SKM-1 treated with dmso at 0.1 percent for 144 hours (cell line): ENCODE data around the gene MCU.
A peak's percentile ranks its signal among the peaks of the same experiment; 100 is the strongest.
"Not testable (repeated sequence)": the region's sequence is repeated elsewhere in the genome, so short reads cannot be mapped to it uniquely, and the experiment has no call there.

Experiments
- DNase-seq: peaks from one replicate; lab custom pipeline; 2025; ENCODE audit not compliant: unreplicated experiment; lab: John Stamatoyannopoulos, UW

MCU gene

DNA sequence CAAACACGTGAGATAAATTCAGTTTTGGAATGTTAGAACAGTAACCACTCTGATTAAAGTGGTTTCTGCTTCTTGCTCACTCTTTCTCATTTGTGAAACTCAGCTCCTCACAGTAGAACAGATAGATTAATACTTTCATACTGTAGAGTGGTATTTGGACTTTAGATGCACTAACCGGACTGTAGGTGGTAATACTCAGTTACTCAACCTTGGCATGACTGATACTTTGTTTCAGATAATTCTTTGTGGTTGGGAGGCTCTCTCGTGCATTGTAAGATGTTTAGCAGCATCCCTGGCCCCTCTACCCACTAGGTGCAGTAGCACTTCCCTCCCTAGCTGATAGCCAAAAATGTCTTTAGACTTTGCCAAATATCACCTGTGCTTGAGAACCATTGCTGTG, 37.6 kb downstream of the MCU start:
- DNase-seq: no peak

DNA sequence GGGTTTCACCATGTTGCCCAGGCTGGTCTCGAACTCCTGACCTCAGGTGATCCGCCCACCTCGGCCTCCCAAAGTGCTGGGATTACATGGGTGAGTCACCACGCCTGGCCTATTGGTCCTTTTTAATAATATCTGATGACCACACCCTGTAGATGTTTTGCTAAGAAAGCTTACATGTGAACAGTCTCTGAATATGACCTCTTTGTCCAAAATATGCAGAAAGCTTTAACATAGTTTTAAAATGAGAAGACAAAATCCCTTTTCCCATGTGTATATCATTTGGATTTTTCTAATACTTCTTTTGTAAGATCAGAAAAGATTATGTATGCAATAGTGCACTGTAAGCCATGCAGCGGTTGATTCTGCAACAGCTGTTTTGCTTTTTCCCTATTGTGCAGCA, 38.5 kb downstream of the MCU start:
- no peak for DNase-seq

DNA sequence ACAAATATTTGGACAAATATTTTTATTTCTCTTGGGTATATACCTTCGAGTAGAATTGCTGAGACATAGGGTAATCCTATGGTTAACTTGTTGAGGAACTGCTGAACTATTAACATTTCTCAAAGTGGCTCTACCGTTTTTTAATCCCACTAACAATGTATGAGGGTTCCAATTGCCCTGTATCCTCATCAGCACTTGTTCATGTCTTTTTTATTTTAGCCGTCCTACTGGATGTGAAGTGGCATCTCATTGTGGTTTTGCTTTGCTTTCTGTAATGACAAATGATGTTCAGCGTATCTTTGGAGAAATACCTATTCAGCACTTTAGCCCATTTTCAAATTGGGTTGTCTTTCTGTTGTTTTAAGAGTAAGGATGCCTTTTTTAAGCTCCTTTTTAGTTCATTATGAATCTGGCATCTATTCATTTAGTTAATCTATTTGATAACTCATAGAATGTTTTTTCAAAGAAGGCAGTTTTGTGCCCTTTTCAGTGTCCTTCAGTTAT, 40.0 kb downstream of the MCU start:
- no peak for DNase-seq

DNA sequence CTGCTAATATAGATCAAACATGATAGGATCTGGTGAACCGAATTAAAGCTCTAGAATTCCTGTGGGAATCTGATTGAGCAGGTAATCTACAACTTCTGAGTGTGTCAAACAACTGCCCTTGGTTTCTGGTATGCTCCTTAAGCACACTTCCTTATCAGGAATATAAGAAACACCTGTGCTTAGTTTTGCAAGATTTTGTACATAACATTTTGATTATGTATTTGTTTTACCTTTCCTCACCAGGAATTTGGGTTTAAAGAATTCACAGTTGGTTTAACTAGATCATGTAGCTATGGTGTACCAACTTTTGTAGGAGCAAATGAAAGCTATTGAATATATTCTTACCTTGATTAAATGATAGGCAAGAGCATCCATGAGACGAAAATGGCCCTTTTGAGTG, 40.6 kb downstream of the MCU start:
- no peak for DNase-seq

DNA sequence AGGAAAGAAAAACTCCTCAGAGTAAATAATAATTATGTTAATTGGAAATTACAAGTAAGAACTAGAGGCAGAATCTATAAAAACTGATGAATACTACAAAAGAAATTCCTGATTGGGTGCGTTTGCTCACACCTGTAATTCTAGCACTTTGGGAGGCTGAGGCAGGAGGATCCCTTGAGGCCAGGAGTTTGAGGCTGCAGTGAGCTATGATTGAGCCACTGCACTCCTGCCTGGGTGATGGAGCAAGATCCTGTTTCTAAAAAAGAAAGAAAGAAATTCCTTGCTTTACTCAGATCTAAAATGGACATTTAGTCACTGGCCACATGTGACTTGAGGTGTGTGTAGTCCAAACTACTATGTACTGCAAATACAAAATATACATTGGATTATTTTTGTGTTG, 42.0 kb downstream of the MCU start:
- DNase-seq: no peak

DNA sequence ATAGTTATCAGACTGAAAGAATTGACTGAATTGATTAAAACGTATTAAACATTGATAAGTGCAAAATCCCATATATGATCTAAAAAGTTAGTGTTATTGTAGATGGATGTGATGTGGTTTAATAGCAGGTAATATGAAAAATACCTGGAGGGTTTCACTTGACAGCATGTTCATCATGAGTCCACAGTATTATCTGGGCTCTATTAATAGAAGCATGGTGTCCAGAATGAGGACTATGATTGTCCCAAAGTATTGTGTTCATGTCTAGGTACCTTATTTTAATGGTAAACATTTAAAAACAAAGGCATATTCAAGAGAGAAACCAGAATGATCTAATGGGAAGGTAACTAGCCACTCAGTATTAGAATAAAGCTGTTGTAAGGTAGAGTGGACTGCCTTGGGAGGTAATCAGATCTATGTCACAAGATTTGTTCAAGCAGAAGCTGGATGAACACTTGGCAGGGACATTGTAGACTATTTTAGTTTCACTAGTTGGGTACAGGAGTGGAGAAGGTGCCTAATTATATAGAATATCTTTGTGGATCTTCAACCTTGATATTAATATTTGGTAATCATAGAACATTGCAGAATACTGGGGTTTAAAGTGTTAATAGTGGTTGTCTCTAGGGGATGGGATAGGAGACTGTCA, 43.5 kb downstream of the MCU start:
- no peak for DNase-seq

DNA sequence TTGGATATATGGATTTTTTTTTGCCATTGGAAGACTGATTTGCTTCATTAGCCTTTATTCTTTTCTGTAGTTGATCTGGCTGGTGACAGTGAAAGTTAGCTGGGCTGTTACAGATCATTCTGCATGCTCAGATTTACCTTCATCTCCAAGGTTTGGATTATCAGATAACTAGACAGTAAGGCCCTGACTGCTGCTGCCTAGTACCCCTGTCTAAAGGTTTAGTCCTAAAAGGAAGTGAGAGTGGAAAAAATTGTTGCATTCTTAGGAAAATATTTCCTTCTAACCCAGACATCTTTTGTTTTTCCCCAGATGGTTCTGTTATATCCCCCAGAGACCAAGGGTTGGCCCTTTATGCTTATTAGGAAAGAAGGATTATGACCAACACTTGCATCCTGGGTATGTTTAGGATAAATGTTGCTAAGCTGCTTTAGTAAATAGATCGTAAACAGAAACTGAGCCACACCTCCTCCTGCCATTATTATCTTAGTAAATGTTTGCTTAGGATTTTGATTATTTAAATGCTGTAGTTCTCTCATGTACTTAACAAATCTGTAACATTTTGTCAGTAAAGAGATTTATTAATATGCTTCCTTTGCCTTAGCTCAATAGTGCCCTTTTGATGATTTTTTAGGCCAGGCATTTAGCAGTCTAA, 44.4 kb downstream of the MCU start:
- no peak for DNase-seq

DNA sequence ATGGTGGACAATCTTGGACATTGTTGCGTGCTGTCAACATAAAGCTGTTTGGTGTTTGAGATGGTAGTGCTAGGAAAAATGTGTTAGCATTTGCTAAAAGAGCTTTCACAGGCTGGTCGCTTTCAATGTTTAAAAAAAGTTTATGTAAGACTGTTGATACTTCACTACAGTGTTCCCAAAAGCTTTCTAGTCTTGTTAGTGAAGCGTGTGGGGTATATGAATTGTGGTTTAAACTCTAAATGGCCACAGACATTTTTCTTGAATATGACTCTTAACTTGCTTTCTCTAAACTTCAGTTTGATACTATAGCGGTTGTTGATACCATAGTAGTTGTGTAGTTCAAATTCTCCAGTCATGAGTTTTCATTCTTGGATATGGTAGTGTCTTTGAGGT, 44.9 kb downstream of the MCU start:
- DNase-seq: no peak

DNA sequence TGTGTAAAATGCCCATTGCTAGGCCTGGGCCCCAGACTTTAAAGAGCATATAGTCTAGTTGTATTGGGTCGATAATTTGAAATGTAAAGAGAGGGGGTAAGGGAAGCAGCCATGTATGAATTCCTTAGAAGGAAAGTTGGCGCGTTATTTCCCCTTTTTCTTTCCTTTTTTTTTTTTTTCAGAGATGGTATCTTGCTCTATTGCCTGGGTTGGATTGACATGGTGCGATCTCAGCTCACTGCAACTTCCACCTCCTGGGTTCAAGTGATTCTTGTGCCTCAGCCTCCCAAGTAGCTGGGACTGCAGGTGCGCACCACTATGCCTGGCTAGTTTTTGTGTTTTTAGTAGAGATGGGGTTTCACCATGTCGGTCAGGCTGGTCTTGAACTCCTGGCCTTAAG, 45.4 kb downstream of the MCU start:
- DNase-seq: not testable (repeated sequence)

DNA sequence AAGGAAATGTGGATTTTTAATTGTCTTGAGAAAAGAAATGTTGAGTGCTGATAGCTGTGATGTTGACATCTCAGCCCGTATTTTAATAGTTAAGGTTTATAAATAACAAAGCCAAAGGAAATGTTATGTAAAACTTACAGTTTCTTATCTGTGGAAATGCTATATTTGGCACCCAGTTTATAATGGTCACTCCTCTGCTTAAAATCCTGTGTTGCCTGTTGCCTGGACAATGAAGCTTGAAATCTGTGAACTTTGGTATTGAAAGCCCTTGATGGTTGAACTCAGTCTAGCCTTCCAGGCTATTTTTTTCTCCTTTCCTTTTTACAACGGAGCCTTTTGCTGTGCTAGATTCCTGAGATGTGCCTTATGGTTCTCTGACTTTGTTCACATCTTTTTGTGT, 46.5 kb downstream of the MCU start:
- no peak for DNase-seq

DNA sequence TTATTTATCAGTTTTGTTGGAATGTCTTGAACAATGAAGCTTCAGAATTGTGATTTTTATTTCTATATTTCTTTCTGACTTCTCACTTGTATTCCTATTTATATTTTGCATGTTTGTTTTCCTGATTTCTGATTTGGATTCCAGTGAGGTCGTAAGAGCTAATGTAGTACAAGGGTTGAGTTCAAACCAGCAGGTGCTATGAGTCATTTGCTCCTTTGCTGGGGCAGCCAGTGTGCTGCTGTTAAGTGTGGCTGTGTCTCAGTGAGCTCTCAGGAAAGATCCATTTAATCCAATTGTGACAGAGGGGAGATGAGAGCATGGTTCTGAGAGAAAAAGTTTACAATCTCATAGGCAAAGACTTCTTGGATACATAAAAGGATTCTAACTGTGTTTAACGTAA, 48.6 kb downstream of the MCU start:
- peak; percentile 7 for DNase-seq

DNA sequence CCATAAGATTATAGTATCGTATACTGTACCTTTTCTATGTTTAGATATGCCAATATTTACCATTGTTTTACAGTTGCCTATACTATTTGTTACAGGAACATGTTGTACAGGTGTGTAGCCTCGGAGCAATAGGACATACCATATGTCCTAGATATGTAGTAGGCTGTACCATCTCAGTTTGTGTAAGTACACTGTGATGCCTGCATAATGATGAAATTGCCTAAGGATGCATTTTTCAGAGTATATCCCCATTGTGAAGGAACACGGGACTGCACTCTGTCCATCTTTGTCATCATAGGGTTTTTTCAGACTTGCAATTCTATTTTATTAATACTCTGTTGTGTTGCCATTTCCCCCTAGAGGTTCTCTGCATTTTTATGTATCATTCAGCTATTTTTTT, 50.1 kb downstream of the MCU start:
- no peak for DNase-seq

DNA sequence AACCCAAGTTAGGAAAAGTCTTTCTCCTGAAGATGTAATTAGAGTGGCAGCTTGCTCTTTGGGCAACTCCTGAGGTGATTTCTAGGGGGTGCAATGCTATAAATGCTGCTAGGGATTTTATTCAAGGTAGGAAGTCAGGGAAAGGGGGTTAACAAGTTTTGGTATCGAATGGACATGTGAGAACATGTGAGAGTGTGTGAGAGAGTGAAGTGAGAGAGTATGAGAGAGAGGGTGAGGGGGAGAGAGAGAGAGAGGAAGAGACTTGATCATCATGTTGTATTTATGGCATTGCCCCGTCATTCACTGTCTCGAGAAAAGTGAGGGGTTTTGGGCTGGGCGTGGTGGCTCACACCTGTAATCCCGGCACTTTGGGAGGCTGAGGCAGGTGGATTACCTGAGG, 50.9 kb downstream of the MCU start:
- DNase-seq: no peak

DNA sequence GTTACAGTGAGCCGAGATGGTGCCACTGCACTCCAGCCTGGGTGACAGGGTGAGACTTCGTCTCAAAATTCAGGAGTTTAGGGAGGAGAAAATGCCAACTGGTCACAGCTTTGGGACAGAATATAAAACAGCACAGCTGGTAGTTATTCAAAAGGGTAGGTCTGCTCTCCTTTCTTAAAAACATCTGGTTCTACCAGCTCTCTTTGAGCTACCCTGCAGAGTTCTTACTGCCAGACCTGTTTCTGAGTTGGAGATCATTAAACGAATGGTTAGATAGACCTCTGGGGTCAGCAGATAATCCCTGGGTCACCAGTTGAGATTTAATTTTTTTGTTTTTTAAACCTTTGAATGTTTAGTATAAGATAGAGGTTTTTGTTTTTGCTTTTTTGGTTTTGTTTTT, 52.6 kb downstream of the MCU start:
- DNase-seq: no peak

DNA sequence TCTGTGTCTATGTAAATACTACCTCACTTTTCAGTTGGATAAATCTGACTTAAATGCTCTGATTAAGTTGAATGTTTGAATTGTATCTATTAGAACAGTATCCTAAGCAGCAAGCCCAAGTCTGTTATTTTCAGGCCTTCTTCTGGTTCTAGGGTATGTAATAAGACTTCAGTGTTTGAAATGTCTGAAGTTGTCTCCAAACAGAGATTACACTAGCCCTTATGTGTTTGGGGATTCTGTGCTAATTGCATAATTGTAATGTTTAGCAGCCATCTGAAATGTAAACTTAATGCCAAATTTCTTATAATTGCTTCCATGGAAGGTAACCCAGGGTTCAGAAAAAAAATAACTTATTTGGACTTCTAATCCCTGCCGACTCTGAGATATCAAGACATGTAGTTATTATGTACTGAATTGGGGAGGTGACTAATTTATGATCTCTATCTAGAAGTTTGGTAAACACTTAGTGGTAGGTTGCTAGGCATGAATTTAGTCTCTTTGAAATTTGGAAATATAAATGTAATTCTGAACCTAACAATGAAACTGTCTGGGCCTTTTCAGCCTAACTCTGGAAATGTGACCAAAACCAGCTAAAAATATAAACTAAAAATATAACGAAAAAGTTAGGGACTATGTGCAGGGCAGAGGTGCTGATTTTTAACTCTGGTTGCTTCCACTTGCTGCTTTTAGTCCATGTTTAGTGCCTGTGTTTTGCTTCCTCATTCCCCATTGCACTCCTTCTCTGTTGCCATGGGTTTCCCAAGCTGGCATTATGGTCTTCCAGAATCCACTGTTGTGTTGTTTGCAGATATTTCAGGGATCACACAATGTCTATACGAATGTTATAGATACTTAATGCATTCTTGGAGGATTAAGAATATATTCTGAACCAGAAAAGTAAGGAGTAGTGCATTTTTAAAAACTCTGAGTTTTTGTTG, 54.8 kb downstream of the MCU start:
- DNase-seq: no peak

DNA sequence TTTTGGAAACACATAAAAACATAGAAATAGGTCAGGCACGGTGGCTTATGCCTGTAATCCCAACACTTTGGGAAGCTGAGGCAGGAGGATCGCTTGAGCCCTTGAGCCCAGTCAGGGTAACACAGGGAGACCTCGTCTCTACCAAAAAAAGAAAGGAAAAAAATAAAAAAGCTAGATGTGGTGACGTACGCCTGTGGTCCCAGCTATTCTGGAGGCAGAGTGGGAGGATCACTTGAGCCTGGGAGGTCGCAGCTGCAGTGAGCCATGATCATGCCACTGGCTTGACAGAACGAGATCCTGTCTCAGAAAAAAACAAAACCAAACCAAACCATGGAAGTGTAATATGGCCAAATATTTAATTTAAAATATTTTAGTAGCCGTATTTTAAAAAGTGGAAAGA, 55.6 kb downstream of the MCU start:
- DNase-seq: no peak

DNA sequence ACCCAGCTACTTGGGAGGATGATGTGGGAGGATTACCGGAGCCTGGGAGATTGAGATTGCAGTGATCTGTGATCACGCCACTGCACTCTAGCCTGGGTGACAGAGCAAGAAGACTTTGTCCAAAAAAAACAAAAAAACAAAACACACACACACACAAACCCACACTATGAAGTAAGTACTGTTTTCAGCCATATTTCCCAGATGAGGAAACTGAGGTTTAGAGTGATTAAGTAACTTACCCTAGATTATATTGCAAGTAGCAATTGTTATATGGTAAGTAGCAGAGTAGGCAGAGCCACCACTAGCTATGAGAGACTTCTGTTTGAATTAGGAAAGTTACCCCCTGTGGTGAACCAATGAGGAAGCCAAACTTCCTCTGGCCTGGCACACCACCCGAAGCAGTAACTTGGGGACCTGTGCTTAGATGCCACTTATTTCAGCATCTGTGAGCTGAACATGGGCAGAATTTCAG, 61.9 kb downstream of the MCU start:
- DNase-seq: peak; percentile 87

DNA sequence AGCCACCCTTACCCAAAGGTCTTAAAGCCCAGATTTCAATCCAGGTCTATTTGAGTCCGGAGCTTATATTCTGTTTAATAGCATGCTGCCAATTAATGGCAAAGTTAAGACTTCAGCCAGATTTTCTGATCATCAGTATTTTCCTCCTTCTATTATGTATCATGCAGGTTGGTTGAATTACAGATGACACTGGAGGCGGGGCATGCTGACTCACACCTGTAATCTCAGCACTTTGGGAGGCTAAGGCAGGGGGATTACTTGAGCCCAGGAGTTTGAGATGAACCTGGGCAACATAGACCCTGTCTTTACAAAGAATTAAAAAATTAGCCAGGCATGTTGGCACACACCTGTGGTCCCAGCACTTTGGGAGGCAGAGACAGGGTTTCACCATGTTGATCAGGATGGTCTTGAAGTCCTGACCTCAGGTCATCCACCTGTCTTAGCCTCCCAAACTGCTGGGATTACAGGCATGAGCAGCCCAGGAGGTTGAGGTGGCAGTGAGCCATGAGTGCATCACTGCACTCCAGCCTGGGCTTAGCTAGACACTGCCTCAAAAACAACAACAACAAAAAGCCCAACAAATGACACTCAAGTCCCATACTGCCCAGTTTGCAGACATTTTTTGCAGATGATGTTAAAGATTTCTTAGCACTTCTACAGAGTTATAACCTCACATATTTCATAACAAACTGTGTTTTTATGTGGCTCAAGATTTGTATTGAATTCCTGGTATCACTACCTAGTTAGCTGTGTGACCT, 62.5 kb downstream of the MCU start:
- DNase-seq: no peak

DNA sequence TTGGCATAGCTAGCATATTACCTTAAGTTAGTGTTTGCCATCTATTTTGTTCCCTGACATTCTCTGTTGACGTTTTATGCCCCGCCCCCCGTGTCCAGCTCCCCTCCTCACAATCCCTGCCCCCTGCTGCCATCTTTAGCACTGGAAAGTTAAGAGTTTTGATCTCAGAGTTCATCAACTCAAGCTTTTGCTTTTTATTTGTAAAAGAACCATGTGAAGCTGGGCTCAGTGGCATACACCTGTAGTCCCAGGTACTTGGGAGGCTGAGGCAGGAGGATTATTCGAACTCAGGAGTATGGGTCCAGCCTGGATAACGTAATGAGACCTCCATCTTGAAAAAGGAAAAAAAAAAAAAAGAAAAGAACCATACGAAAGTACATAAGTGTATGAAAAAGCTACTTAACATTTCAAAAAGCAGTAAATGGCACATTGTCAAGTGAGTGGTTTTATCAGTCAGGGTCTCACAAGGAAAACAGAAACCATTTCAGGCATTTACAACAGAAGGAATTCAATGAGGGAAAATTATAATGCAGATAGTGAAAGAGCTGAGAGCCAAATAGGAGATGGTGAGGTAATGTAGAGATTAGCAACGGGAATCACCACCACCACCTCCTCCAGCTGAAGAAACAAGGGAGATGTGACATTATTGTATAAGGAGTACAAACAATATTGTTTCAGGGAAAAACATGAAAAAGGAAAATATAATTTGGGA, 64.9 kb downstream of the MCU start:
- DNase-seq: no peak

DNA sequence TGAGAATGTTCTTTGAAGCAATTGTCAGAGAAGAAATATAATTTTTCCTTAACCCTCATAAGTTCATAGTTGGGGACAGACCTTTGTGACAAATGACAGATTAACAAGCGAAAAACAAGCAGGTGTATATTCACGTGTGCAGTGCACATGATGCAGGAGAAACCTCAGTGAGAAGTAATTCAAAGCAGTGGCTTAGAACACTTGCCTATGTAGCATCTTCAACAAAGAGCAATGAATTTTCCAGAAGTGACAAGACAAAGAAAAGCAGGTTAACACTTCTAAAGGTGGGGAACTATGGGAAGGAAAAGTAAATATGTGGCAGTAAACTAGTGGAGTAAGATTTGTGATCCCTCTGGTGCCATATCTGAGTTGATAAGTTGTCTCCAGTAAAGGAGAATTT, 65.8 kb downstream of the MCU start:
- DNase-seq: no peak
